HEK293 (cell line): ENCODE results near the gene SETD3.

ENCODE experiments used
- HOXC10 ChIP-seq: sonication (generic); formaldehyde crosslinking; IDR thresholded peaks from 2 replicates; pipeline ENCODE4 v1.8.1; 2023; ENCODE audit warnings: mild to moderate bottlenecking, missing genetic modification reagents
- KLF7 ChIP-seq: fragments of 450-650 bp; formaldehyde crosslinking; IDR thresholded peaks from 2 replicates; pipeline ENCODE4 v1.5.1; 2016; ENCODE audit warnings: missing biosample characterization, missing genetic modification characterization, borderline replicate concordance
- KLF8 ChIP-seq: fragments of 450-650 bp; formaldehyde crosslinking; IDR thresholded peaks from 2 replicates; pipeline ENCODE4 v1.5.1; 2016; ENCODE audit warnings: missing biosample characterization, missing genetic modification characterization
- KLF9 ChIP-seq: fragments of 450-650 bp; formaldehyde crosslinking; IDR thresholded peaks from 2 replicates; pipeline ENCODE4 v1.5.1; 2016; ENCODE audit warnings: missing biosample characterization, missing genetic modification characterization, low read depth
- PRDM1 ChIP-seq: fragments of 450-650 bp; formaldehyde crosslinking; IDR thresholded peaks from 2 replicates; pipeline ENCODE4; 2016; ENCODE audit warnings: missing biosample characterization, missing genetic modification characterization
- SCRT1 ChIP-seq: fragments of 450-650 bp; formaldehyde crosslinking; IDR thresholded peaks from 2 replicates; pipeline ENCODE4 v1.5.1; 2016; ENCODE audit warnings: missing biosample characterization, missing genetic modification characterization, borderline replicate concordance
- SETDB1 ChIP-seq: IDR thresholded peaks from one replicate; pipeline ENCODE4 v1.6.1; 2017; ENCODE audit warnings: mild to moderate bottlenecking, low read length, moderate library complexity, mixed read lengths; ENCODE audit not compliant: insufficient read length
- WT1 ChIP-seq: fragments of 450-650 bp; formaldehyde crosslinking; IDR thresholded peaks from 2 replicates; pipeline ENCODE4 v1.5.1; 2016; ENCODE audit warnings: missing biosample characterization, missing genetic modification characterization
- YY1 ChIP-seq: fragments of 450-650 bp; formaldehyde crosslinking; IDR thresholded peaks from 2 replicates; pipeline ENCODE4 v1.5.1; 2018; ENCODE audit warnings: missing biosample characterization, missing genetic modification characterization
- ZBTB17 ChIP-seq: fragments of 450-650 bp; formaldehyde crosslinking; IDR thresholded peaks from 2 replicates; pipeline ENCODE4 v1.5.1; 2016; ENCODE audit warnings: missing biosample characterization, missing genetic modification characterization
- ZBTB21 ChIP-seq: fragments of 450-650 bp; formaldehyde crosslinking; IDR thresholded peaks from 2 replicates; pipeline ENCODE4 v1.5.1; 2017; ENCODE audit warnings: missing biosample characterization, missing genetic modification characterization
- ZBTB7A ChIP-seq: fragments of 450-650 bp; formaldehyde crosslinking; IDR thresholded peaks from 2 replicates; pipeline ENCODE4 v1.5.1; 2016; ENCODE audit warnings: low read depth, missing biosample characterization, missing genetic modification characterization
- ZEB2 ChIP-seq: fragments of 450-650 bp; formaldehyde crosslinking; IDR thresholded peaks from 2 replicates; pipeline ENCODE4 v1.5.1; 2016; ENCODE audit warnings: missing biosample characterization, missing genetic modification characterization
- ZFHX2 ChIP-seq: fragments of 450-650 bp; formaldehyde crosslinking; conservative IDR thresholded peaks from 2 replicates; pipeline ENCODE4 v1.5.1; 2016; ENCODE audit warnings: missing biosample characterization, missing genetic modification characterization
- ZNF10 ChIP-seq: fragments of 450-650 bp; formaldehyde crosslinking; IDR thresholded peaks from 2 replicates; pipeline ENCODE4 v1.5.1; 2017; ENCODE audit warnings: missing biosample characterization, missing genetic modification characterization
- ZNF112 ChIP-seq: fragments of 450-650 bp; formaldehyde crosslinking; IDR thresholded peaks from 2 replicates; pipeline ENCODE4 v1.5.0; 2017; ENCODE audit warnings: missing biosample characterization, missing genetic modification characterization
- ZNF140 ChIP-seq: fragments of 450-650 bp; formaldehyde crosslinking; IDR thresholded peaks from 2 replicates; pipeline ENCODE4 v1.5.1; 2016; ENCODE audit warnings: missing biosample characterization, missing genetic modification characterization
- ZNF16 ChIP-seq: fragments of 450-650 bp; formaldehyde crosslinking; IDR thresholded peaks from 2 replicates; pipeline ENCODE4 v1.5.1; 2016; ENCODE audit warnings: low read depth, missing biosample characterization, missing genetic modification characterization
- ZNF174 ChIP-seq: fragments of 450-650 bp; formaldehyde crosslinking; IDR thresholded peaks from 2 replicates; pipeline ENCODE4 v1.5.0; 2017; ENCODE audit warnings: missing biosample characterization, mild to moderate bottlenecking, missing genetic modification characterization
- ZNF184 ChIP-seq: fragments of 450-650 bp; IDR thresholded peaks from 2 replicates; pipeline ENCODE4 v1.5.1; 2018; ENCODE audit warnings: missing biosample characterization, mild to moderate bottlenecking, missing genetic modification characterization
- ZNF2 ChIP-seq: fragments of 450-650 bp; formaldehyde crosslinking; IDR thresholded peaks from 2 replicates; pipeline ENCODE4 v1.5.1; 2016; ENCODE audit warnings: missing biosample characterization, missing genetic modification characterization
- ZNF23 ChIP-seq: fragments of 450-650 bp; formaldehyde crosslinking; IDR thresholded peaks from 2 replicates; pipeline ENCODE4 v1.5.1; 2016; ENCODE audit warnings: missing biosample characterization, missing genetic modification characterization, borderline replicate concordance
- ZNF239 ChIP-seq: fragments of 450-650 bp; formaldehyde crosslinking; IDR thresholded peaks from 2 replicates; pipeline ENCODE4 v1.5.1; 2016; ENCODE audit warnings: missing biosample characterization, missing genetic modification characterization
- ZNF335 ChIP-seq: fragments of 450-650 bp; formaldehyde crosslinking; conservative IDR thresholded peaks from 2 replicates; pipeline ENCODE4 v1.5.1; 2016; ENCODE audit warnings: missing biosample characterization, missing genetic modification characterization
- ZNF404 ChIP-seq: fragments of 450-650 bp; formaldehyde crosslinking; IDR thresholded peaks from 2 replicates; pipeline ENCODE4 v1.5.1; 2017; ENCODE audit warnings: missing biosample characterization, missing genetic modification characterization
- ZNF600 ChIP-seq: fragments of 450-650 bp; formaldehyde crosslinking; IDR thresholded peaks from 2 replicates; pipeline ENCODE4 v1.5.1; 2016; ENCODE audit warnings: missing biosample characterization, missing genetic modification characterization
- ZNF624 ChIP-seq: fragments of 450-650 bp; formaldehyde crosslinking; IDR thresholded peaks from 2 replicates; pipeline ENCODE4 v1.5.1; 2017; ENCODE audit warnings: missing biosample characterization, missing genetic modification characterization
- ZNF677 ChIP-seq: fragments of 450-650 bp; IDR thresholded peaks from 2 replicates; pipeline ENCODE4 v1.5.0; 2018; ENCODE audit warnings: missing biosample characterization, mild to moderate bottlenecking, missing genetic modification characterization, moderate library complexity
- ZSCAN5A ChIP-seq: fragments of 450-650 bp; formaldehyde crosslinking; IDR thresholded peaks from 2 replicates; pipeline ENCODE4 v1.5.1; 2016; ENCODE audit warnings: missing biosample characterization, missing genetic modification characterization
- TF ChIP-seq, protein P1 (sequence below): fragments of 450-650 bp; formaldehyde crosslinking; IDR thresholded peaks from 2 replicates; pipeline ENCODE4 v1.5.1; 2016; ENCODE audit warnings: missing biosample characterization, missing genetic modification characterization
- TF ChIP-seq, protein P2 (sequence below): fragments of 450-650 bp; formaldehyde crosslinking; IDR thresholded peaks from 2 replicates; pipeline ENCODE4 v1.5.1; 2017; ENCODE audit warnings: missing biosample characterization, missing genetic modification characterization
- TF ChIP-seq, protein P3 (sequence below): fragments of 450-650 bp; IDR thresholded peaks from 2 replicates; pipeline ENCODE4 v1.5.1; 2018; ENCODE audit warnings: missing biosample characterization, missing genetic modification characterization
- TF ChIP-seq, protein P4 (sequence below): fragments of 450-650 bp; formaldehyde crosslinking; IDR thresholded peaks from 2 replicates; pipeline ENCODE4 v1.5.1; 2016; ENCODE audit warnings: missing biosample characterization, missing genetic modification characterization
- TF ChIP-seq, protein P5 (sequence below): fragments of 450-650 bp; formaldehyde crosslinking; IDR thresholded peaks from 2 replicates; pipeline ENCODE4 v1.5.1; 2016; ENCODE audit warnings: missing biosample characterization, missing genetic modification characterization, low read depth

Gene SETD3

GRCh38 chr14:99480917-99481744, 472 bp upstream of the SETD3 start, which contains the start of gene CCNK (continued):
- no peak for TF ChIP-seq SETDB1
- TF ChIP-seq ZNF404 (tag by site-specific recombination) = no peak
- TF ChIP-seq ZNF335 (tag by site-specific recombination) = peak; percentile 92
- no peak for TF ChIP-seq ZSCAN5A
- TF ChIP-seq ZNF239 (tag by site-specific recombination) = no peak
- TF ChIP-seq HOXC10 = no peak
- peak; percentile 93 for TF ChIP-seq ZFHX2 (tag by site-specific recombination)
- TF ChIP-seq, protein P1, sequence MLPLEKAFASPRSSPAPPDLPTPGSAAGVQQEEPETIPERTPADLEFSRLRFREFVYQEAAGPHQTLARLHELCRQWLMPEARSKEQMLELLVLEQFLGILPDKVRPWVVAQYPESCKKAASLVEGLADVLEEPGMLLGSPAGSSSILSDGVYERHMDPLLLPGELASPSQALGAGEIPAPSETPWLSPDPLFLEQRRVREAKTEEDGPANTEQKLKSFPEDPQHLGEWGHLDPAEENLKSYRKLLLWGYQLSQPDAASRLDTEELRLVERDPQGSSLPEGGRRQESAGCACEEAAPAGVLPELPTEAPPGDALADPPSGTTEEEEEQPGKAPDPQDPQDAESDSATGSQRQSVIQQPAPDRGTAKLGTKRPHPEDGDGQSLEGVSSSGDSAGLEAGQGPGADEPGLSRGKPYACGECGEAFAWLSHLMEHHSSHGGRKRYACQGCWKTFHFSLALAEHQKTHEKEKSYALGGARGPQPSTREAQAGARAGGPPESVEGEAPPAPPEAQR = no peak
- TF ChIP-seq ZNF112 (tag by site-specific recombination) = no peak
- peak; percentile 94 for TF ChIP-seq KLF8 (tag by site-specific recombination)
- no peak for TF ChIP-seq ZNF184 (tag by site-specific recombination)
- 0 out of 2 replicates have a peak, but pooled peaks have one; percentile 50 for TF ChIP-seq ZNF2 (tag by site-specific recombination)
- TF ChIP-seq, protein P2, sequence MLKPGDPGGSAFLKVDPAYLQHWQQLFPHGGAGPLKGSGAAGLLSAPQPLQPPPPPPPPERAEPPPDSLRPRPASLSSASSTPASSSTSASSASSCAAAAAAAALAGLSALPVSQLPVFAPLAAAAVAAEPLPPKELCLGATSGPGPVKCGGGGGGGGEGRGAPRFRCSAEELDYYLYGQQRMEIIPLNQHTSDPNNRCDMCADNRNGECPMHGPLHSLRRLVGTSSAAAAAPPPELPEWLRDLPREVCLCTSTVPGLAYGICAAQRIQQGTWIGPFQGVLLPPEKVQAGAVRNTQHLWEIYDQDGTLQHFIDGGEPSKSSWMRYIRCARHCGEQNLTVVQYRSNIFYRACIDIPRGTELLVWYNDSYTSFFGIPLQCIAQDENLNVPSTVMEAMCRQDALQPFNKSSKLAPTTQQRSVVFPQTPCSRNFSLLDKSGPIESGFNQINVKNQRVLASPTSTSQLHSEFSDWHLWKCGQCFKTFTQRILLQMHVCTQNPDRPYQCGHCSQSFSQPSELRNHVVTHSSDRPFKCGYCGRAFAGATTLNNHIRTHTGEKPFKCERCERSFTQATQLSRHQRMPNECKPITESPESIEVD (tag by site-specific recombination) = no peak
- TF ChIP-seq ZNF174 (tag by site-specific recombination) = no peak
- no peak for TF ChIP-seq ZNF16
- peak; percentile 51 for TF ChIP-seq KLF9 (tag by site-specific recombination)
- TF ChIP-seq PRDM1 (tag by site-specific recombination) = no peak
- TF ChIP-seq ZBTB21 (tag by site-specific recombination) = peak; percentile 72
- peak; percentile 75 for TF ChIP-seq ZBTB17 (tag by site-specific recombination)
- TF ChIP-seq, protein P3, sequence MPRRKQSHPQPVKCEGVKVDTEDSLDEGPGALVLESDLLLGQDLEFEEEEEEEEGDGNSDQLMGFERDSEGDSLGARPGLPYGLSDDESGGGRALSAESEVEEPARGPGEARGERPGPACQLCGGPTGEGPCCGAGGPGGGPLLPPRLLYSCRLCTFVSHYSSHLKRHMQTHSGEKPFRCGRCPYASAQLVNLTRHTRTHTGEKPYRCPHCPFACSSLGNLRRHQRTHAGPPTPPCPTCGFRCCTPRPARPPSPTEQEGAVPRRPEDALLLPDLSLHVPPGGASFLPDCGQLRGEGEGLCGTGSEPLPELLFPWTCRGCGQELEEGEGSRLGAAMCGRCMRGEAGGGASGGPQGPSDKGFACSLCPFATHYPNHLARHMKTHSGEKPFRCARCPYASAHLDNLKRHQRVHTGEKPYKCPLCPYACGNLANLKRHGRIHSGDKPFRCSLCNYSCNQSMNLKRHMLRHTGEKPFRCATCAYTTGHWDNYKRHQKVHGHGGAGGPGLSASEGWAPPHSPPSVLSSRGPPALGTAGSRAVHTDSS = no peak
- TF ChIP-seq KLF7 (tag by site-specific recombination) = no peak
- TF ChIP-seq ZNF23 = no peak
- TF ChIP-seq ZEB2 (tag by site-specific recombination) = peak; percentile 98
- TF ChIP-seq, protein P4, sequence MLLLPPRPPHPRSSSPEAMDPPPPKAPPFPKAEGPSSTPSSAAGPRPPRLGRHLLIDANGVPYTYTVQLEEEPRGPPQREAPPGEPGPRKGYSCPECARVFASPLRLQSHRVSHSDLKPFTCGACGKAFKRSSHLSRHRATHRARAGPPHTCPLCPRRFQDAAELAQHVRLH (tag by site-specific recombination) = no peak
- 0 out of 2 replicates have a peak, but pooled peaks have one; percentile 8 for TF ChIP-seq WT1 (tag by site-specific recombination)
- TF ChIP-seq ZNF600 (tag by site-specific recombination) = no peak
- TF ChIP-seq ZNF10 (tag by site-specific recombination) = no peak
- TF ChIP-seq SCRT1 (tag by site-specific recombination) = no peak
- TF ChIP-seq ZNF140 (tag by site-specific recombination) = no peak
- 0 out of 2 replicates have a peak, but pooled peaks have one; percentile 59 for TF ChIP-seq ZBTB7A (tag by site-specific recombination)
- TF ChIP-seq, protein P5, sequence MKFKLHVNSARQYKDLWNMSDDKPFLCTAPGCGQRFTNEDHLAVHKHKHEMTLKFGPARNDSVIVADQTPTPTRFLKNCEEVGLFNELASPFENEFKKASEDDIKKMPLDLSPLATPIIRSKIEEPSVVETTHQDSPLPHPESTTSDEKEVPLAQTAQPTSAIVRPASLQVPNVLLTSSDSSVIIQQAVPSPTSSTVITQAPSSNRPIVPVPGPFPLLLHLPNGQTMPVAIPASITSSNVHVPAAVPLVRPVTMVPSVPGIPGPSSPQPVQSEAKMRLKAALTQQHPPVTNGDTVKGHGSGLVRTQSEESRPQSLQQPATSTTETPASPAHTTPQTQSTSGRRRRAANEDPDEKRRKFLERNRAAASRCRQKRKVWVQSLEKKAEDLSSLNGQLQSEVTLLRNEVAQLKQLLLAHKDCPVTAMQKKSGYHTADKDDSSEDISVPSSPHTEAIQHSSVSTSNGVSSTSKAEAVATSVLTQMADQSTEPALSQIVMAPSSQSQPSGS (tag by site-specific recombination) = peak; percentile 93
- TF ChIP-seq ZNF677 (tag by site-specific recombination) = no peak
- peak; percentile 96 for TF ChIP-seq YY1 (tag by site-specific recombination)
- no peak for TF ChIP-seq ZNF624 (tag by site-specific recombination)
